Stimulated activated CD8-positive, alpha-beta memory T cell treated with anti-CD3 and anti-CD28 coated beads, Interleukin-15, amount 100 ng/mL, for 1 hour (primary cell): ENCODE data around the gene PWP1.

Experiments
- DNase-seq: peaks from one replicate; pipeline ENCODE4 v3.0.0-alpha.2; 2020; ENCODE audit warnings: low read depth

Gene PWP1

DNA sequence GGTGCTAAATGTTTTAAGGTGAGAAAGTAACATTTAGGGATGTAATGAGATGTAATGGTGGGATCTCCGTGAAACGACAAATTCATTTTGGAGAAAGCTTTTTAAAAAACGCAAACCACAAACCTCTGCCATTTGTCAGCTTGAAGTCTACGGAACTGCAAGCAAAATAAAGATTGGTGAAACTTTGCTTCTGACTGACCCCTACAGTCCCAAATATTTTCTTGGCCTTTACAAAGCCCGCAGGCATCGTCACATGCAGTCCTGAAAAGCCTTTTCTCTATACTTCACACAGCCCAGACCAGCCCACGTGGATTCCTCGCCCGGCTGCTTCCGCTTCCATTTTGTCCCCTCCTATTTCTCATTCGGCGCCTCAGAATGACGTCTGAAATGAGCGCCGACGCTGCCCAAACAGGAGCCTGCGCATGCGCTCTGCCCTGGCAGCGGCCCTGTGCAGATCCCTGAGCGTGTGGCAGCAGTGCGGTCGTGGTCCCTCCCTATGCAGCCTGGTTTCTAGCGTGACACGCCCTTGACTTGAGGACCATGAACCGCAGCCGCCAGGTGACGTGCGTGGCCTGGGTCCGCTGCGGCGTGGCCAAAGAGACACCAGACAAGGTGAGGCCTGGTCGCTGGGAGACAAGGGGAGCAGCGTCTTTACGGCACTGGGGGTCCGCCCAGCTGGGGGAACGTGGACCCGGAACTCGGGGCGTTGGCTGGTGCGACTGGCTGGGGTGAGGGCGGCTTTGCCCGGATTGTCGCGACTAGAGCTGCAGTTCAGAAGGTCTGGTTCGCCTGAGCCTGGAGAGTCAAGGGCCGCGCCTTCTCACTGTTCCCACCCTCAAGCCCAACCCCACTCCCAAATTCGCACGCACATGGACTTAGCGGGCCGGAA is at the start of gene PWP1:
Gene PWP1, plus strand, starts transcription at position 440 of the 889 bp plus-strand sequence. Its CDS starts 101 bp downstream, at position 541.
- peak; percentile 87 for DNase-seq

DNA sequence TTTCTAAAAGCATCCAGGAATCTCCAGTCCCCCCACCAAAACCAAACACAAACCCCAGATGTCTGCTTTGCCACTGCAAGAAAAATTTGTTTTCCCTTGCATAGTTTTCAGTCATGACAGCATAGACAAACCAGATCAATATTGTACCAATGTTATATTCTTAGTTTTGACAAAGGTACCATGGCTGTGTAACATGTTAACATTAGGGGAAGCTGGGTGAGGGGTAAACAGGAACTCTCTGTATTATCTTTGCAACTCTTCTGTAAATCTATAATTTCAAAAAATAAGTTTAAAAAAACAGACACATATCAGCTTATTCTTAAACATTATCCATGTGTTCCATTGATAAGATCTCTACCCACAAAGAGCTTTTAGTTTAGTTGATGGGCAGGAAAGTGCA is 44.4 kb upstream of the PWP1 start:
- DNase-seq: no peak

- no peak for DNase-seq
Measured at GRCh38 chr12:107642240-107642639, 43.4 kb upstream of the PWP1 start.

GRCh38 chr12:107645630-107646333 is 39.8 kb upstream of the PWP1 start:
- no peak for DNase-seq

DNA sequence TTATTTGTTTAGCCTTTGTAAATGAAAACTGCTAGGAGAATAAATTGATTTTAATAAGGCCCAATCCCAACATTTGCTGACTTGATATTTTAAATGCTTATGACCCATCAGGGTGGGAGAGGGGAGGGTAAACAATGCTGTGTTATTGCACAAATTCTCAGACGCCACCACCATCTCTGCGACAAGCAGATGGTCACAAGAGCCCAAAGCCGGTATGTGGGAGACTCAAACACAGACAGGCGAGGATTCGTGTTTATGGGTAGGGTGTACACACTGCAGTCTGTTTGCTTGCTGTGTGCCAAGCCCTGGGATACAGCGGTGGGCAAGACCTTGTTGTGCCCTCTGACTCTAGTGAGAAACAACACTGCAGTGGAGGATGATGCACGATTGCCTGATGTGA is 39.2 kb upstream of the PWP1 start:
- no peak for DNase-seq

- DNase-seq: no peak
Measured at GRCh38 chr12:107649661-107650061, 35.9 kb upstream of the PWP1 start.

GRCh38 chr12:107650977-107651376 is 34.6 kb upstream of the PWP1 start:
- DNase-seq: no peak

GRCh38 chr12:107651571-107652449 is 33.8 kb upstream of the PWP1 start:
- no peak for DNase-seq

DNA sequence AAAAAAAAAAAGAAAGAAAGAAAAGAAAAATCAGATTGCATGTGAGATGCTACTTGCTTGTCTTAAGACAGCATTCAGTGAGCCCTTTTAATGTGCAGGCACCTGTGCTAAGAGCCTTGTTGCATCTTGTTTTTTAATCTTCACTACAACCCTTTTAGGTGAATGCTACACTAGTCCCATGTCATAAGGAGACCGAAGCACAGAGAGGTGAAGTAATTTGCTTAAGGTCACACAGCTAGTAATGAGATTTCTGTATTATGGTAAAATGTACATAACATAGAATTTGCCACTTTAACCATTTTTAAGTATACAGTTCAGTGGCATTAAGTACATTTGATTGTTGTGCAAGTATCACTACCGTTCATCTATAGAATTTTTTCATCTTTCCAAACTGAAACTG is 32.1 kb upstream of the PWP1 start:
- no peak for DNase-seq

GRCh38 chr12:107654873-107655272 is 30.7 kb upstream of the PWP1 start:
- DNase-seq: no peak

DNA sequence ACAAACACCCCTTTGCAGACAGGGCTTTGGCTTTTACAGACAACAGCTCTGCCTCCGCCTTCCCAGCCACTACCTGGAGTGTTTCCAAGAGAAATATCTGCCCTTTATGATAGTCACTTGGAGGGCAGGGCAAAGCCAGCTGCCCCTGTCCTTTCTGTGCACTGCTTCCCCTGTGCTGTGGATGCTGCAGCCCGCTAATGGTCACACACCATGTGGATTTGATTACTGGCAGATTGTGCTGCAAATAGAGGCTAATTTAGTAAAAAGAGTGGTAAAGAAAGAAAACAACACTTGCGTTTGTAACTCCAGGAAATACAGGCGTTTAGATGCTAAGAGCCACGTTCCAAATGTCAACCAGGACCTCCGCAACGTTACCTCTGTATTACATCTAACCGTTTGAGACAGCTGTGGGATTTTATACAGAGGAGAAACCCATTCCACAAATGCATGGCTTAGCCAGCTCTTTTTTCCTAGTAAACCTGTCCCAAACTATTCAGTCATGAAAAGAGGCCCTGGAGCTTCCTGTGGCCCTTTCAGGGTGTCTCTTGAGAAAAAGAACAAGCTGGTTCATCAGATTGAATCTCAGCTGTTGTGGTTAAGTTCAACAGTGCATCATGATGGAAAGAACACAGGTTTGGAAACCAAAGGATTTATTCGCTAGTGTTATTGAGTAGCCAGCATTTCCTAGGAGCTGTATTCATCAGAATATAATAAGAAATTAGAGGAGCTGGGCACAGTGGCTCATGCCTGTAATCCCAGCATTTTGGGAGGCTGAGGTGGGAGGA is 30.1 kb upstream of the PWP1 start:
- no peak for DNase-seq

GRCh38 chr12:107656302-107656701 is 29.3 kb upstream of the PWP1 start:
- no peak for DNase-seq

GRCh38 chr12:107657133-107657532 is 28.5 kb upstream of the PWP1 start:
- no peak for DNase-seq

- no peak for DNase-seq
Measured at GRCh38 chr12:107657621-107658020, 28.0 kb upstream of the PWP1 start.

DNA sequence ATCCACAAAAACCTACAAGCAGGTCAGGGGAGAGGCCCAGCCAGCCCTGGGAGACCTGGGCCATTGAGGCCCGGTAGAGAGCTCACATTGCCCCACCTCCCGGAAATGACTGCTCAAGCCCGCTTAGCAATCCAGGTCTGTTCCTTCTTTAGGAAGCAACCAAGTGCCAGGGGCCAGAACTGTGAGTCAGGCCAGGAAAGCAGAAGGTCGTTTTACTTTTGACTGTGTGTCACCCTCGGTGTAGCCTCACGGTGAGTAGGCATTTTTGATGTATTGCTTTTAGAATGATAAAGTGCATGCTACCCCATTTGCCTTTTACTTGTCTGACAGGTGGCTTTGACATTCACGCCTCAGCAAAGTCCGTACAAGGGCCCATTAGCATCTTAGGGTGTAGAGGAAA is 25.4 kb upstream of the PWP1 start:
- no peak for DNase-seq

GRCh38 chr12:107660861-107661415 is 24.7 kb upstream of the PWP1 start:
- no peak for DNase-seq

GRCh38 chr12:107661830-107662229 is 23.8 kb upstream of the PWP1 start:
- DNase-seq: no peak

DNA sequence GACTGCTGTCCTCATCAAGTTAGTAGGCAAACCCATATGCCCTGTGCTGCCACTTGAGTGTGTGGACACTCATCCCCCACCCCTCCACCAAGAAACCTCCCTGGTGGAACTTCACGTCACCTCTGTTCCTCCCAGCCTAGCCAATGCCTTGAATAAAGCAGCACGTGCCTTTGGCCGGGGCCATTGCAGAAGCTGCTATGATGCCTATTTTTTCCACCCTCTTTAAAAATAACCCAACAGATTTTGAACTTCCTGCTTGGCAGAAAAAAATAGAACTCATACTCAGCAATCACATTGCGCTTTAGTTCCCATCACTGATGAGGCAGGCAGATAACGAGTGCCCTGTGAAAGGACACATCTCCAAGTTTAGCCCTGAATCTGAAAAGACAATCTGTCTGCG is 23.1 kb upstream of the PWP1 start:
- no peak for DNase-seq

- DNase-seq: no peak
Measured at GRCh38 chr12:107663277-107663676, 22.3 kb upstream of the PWP1 start.

GRCh38 chr12:107666009-107666408 is 19.6 kb upstream of the PWP1 start:
- no peak for DNase-seq

DNA sequence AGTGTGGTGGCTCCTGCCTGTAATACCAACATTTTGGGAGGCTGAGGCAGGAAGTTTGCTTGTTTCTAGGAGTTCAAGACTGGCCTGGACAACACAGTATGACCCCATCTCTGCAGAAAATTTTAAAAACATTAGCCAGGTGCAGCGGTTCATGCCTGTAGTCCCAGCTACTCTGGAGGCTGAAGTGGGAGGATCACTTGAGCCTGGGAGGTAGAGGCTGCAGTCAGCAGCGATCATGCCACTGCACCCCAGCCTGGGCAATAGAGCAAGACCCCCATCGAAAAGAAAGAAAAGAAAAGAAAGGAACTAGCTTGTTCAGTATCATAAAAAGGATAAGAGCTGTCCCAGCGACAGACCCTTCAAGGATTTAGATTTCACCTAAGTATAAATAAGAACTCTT is 18.1 kb upstream of the PWP1 start:
- no peak for DNase-seq
